NAMALWA (cell line): ENCODE results near the gene ZBTB45.
"Not testable (repeated sequence)": the region's sequence is repeated elsewhere in the genome, so short reads cannot be mapped to it uniquely, and the experiment has no call there.

Experiments
- DNase-seq: peaks from one replicate; pipeline ENCODE4 v3.0.0-alpha.2; 2015; ENCODE audit warnings: low spot score

ZBTB45 gene

DNA sequence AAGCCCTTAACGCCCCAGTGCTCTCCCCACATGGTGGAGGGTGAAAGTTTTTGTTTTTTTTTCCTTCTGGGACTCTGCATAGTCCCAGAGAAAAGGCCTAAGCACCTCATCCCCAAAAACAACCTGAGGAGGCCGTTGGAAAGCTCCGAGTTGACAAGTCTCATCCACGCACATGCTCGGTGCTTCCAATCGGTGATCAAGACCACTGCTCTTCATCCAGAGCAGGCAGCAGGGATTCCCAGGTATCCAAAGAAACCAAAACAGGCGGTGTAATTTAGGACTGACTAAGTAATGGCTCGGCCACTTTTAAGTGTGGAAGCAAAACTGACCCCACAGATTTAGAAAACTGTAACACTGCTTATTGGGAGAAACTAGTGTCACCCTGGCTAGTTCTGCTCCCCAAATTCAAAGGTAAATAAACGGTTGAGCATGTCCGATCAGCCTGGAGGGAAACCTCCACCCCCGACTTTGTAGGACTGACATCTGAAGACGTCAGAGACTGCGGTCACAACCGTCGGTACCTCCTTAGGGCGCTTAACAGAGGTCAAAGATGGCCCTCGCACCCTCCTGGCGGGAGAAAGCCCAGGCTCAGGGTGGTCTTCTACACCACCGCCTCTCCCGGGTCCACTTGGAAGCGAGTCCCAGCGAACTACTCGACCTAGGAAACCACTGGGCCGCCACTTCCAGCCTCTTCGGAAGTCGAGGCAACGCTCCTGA, 44.5 kb downstream of the ZBTB45 start:
- no peak for DNase-seq

DNA sequence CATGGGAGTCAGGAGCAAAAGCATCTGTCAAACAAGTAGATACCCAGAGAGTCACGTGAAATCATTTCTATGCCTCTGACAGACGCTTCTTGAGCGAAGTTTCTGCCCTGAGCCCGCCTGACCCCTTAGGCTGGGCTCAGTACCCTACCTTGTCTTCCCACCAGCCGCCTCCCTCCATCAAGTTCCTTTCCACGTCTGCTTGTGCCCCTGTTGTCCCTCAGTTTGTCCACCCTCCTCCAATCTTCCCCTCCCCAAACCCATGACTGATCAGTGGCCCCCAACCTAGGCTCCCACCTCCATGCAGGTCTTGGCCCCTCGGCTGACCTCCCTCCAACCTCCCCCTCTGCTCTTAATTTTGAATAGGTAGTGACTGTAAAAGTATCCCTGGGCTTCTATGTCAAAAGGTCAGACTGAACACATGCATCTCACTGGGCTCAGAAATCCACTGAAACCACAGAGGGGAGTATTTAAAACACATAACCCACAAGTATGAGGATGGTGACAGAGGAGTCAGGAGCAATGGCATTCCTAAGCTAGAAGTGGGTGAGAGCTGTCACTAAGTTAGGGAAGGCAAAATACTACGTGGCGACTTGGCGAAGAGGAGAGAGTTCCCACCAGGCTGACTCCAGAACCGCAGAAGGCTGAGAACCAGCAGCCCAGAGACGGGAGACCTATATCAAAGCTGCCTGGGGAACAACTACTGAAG, 45.2 kb downstream of the ZBTB45 start:
- no peak for DNase-seq

DNA sequence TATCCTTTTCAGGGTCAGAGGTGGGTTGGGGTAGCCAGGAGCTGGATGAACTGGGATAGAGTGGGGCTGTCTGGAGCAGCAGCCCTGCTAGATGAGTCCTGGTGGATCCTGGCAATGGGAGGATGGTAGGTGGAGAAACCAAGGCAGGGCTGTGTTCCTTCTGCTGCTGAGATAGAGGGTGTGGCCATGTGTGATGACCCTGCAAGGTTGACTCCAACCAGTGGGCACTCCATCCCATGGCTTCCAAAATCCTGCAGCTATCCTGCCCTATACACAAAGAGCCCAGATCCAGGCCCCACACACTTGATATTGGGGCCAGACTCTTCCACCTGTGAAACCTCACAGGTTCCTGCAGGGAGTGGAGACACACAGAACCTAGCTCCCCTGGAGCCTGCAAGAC, 45.8 kb downstream of the ZBTB45 start:
- no peak for DNase-seq

DNA sequence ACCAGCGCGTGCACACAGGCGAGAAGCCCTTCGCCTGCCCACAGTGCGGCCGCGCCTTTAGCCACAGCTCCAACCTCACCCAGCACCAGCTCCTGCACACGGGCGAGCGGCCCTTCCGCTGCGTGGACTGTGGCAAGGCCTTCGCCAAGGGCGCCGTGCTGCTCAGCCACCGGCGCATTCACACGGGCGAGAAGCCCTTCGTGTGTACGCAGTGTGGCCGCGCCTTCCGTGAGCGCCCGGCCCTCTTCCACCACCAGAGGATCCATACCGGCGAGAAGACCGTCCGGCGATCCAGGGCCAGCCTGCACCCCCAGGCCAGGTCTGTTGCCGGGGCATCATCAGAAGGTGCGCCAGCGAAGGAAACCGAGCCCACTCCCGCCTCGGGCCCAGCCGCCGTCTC, 47.9 kb downstream of the ZBTB45 start:
- DNase-seq, result no peak

DNA sequence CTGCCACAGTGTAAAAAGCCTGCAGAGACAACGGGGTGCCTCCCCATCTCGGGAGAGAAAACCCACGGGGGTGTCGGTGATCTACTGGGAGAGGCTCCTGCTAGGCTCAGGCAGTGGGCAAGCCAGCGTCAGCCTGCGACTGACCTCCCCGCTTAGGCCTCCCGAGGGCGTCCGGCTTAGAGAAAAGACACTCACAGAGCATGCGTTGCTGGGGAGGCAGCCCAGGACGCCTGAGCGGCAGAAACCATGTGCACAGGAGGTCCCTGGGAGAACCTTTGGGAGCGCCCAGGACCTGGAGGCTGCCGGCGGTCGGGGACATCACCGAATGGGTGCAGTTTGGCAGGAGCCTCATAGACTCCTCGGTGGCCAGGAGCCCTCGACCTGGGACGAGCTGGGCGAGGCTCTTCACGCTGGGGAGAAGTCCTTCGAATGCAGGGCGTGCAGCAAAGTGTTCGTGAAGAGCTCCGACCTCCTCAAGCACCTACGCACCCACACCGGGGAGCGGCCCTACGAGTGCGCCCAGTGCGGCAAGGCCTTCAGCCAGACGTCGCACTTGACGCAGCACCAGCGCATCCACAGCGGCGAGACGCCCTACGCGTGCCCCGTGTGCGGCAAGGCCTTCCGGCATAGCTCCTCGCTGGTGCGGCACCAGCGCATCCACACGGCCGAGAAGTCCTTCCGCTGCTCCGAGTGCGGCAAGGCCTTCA, 48.6 kb downstream of the ZBTB45 start:
- DNase-seq, result not testable (repeated sequence)

DNA sequence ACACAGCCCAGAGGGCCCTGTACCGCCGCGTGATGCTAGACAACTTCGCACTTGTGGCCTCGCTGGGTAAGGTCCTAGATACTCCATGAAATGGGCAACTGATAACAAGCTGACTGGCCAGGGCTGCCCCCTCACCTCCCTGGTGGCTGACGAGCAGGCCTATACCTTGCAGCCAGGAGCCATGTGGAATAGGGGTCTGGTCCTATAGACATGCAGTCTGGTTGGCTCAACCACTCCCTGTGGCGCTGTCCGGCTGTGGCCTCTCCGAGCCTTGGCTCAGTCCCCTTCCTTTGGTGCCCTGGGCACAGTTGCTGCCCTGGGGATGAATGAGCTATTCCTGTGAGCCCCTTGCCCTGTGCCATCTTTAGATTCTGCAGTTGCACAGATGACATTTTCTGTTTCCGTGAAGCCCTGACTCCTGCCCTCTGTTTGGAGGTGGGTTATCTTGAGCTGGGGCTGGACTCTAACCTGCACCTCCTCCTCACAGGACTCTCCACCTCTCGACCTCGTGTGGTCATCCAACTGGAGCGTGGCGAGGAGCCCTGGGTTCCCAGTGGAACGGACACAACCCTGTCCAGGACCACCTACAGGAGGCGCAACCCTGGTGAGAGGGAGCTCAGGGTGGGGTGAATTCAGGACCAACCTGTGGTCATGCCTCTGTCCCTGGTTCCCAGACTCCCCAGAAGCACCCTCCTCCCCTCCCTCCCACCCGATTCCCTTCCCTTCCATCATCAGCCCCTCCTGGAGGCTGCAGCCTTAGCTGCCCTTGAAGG, 50.2 kb downstream of the ZBTB45 start:
- no peak for DNase-seq

DNA sequence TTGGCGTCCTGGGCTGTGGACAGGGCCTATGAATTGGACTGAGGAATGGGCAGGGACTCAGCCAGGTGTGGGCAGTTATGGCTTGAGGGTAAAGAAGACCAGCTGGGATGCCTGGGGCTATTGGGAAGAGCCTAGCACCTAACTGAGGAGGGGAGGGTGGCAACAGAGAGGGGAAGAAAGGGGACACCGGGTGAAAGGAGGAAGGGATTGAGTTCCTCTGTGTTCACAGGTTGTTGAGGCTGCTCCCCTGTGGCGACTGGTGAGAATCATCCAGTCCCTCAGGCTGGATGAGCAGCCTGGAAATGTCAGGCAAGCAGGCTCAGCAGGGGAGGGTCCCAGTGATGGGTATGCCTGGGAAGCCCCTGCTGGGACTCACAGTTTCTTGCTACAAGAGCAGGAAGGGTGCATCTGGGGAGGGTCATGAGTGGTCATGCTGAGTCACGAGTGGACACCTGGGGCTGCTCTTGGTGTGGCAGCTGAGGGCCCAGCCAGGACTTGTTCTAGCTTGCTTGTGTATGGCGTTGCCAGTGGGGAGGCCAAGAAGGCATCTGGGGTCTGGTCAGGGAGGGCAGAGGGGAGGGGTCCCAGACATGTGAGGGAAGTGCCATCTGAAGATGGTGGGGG, 51.3 kb downstream of the ZBTB45 start:
- DNase-seq, result no peak

DNA sequence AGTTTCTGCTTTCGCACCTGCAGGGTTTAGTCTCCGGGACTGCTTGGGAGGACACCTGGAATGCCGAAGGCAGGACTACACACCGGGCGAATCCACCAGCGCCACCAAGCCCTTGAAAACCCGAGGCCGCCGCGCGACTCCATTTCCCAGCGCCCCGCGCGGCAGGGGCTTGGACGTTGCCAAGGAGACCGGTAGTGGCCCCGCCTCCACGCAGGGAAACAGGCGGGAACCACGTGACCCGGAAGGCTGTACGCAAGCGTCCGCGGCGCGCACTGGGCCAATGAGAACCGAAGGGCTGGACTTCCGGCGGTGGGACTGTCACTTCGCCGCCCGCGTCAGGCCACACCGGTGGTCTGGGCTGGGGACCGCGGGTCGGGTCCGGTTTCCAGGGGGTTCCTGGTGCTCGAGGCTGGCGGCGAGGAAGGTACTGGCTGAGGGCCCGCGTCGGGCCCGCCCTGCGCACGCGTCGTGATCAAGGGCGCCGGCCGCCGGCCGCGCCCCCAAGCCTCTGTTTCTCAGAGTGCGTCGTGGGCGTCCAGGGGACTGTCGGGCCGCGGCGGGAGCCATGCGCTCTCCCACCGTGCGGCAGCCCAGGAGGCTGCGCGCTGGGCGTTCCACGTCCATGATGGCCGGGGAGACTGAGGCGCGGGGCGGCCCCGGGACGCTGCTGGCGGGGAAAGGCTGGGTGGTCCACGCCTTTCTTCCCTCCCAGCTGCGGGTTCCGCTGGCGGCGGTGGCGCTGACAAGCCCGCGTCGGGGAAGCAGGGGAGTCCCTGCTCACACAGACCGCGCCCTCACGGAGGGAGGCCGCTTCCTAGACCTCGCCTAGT, 52.6 kb downstream of the ZBTB45 start, which contains the start of gene ZNF324:
Gene ZNF324, plus strand, starts transcription at position 321 of the 830 bp plus-strand sequence. CDS start 2,106 bp downstream, outside the sequence.
- DNase-seq, result peak; percentile 98

DNA sequence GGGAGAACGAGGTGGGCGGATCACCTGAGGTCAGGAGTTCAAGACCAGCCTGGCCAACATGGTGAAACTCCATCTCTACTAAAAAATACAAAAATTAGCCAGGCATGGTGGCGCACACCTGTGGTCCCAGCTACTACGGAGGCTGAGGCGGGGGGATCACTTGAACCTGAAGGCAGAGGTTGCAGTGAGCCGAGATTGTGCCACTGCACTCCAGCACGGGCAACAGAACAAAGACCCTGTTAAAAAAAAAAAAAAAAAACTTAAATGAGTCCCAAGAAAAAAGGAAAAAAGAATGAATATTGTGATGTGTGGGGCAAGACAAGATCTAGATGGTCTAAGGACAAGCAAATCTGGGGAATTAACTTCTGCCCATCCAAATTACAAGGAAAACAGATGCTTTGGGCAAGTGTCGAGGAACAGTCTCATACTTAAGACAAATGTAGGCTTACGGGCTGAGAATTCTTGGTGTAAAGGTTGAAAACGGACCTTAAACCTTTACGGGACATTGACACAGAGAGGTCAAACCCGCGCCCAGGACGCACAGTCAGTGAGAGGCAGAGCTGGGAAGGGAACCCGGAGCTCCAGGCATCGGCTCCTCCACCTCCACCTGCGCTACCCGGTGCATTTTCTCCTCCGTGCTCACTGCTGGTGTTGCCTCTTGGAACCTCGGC, 53.4 kb downstream of the ZBTB45 start:
- no peak for DNase-seq
